Measurements from ENCODE around the gene GLYR1. TPM values are rescaled to one million over a fixed set of nuclear protein-coding genes. Genes with fewer than 3 reads are reported as not detected.

Gene GLYR1
- total RNA-seq, 1 donor from 2014 or later: 51.6 TPM

DNA sequence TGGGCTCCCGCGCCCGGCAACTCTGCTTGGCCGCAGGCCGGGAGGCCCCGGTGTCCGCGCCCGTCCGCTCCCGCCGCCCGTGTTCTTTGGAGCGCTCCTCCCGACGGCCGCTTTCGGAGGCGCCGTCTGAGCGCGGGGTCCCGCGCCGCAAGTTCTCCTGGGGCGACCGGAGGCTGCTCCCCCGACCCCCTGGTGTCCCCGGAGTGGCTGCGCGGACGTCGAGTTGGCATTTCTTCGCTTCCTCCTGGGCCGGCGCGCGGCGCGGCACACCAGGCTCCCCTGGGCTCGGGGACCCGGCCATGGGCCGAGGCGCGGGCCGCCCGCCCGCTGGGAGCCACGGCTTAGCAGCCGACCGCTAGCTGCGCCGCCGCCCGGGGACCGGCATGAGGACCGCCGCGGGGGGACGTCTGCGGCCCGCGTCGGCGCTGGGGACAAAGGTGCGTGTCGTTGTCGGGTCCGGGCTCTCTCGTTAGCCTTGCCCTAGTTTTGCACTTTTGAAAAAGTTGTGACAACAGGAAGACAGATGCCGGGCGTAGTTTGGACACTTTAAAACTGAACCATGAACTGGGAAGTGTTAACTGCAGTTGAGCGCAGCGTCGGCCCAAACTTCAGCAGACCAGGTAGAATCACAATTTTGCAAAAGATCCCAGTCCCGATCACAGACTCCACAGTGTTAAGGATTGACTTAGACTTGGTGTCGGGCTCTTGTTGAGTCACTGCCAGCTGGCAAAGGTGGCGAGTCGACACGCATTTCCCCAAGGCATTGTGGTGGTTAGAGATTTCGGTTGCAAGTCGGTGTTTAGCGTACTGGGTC is 893 bp upstream of the GLYR1 start:
- Histone ChIP-seq H3K4me1 (peaks cover 65% of the 10 kb centered on the region), H3K9me3 (no peaks in the 10 kb centered on the region), H3K36me3 (peaks cover 0 to 21% of the 10 kb centered on the region in 2 donors), H3K4me3 (peak overlapping the region; percentile 68 to 70), H3K27ac (peak overlapping the region; percentile 81), H3K27me3 (no peaks in the 10 kb centered on the region)
- intact Hi-C loops (cut with DNase I): loop anchor here (2.0 kb wide), 1 partner anchor 109 kb away; no protein-coding TSS in a partner anchor
- DNase-seq (ENCODE audit: extremely low spot score in 2 of 2): peak in 1 of 2 donors; percentile 87
- TF ChIP-seq, protein P1, sequence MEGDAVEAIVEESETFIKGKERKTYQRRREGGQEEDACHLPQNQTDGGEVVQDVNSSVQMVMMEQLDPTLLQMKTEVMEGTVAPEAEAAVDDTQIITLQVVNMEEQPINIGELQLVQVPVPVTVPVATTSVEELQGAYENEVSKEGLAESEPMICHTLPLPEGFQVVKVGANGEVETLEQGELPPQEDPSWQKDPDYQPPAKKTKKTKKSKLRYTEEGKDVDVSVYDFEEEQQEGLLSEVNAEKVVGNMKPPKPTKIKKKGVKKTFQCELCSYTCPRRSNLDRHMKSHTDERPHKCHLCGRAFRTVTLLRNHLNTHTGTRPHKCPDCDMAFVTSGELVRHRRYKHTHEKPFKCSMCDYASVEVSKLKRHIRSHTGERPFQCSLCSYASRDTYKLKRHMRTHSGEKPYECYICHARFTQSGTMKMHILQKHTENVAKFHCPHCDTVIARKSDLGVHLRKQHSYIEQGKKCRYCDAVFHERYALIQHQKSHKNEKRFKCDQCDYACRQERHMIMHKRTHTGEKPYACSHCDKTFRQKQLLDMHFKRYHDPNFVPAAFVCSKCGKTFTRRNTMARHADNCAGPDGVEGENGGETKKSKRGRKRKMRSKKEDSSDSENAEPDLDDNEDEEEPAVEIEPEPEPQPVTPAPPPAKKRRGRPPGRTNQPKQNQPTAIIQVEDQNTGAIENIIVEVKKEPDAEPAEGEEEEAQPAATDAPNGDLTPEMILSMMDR (IDR thresholded peaks at IDR 0.05): no peak
- TF ChIP-seq POLR2AphosphoS5 (IDR thresholded peaks at IDR 0.05; ENCODE audit: insufficient read depth in 1 of 2, low read depth in 1 of 2): no peak
- TF ChIP-seq POLR2A (IDR thresholded peaks at IDR 0.05): no peak

DNA sequence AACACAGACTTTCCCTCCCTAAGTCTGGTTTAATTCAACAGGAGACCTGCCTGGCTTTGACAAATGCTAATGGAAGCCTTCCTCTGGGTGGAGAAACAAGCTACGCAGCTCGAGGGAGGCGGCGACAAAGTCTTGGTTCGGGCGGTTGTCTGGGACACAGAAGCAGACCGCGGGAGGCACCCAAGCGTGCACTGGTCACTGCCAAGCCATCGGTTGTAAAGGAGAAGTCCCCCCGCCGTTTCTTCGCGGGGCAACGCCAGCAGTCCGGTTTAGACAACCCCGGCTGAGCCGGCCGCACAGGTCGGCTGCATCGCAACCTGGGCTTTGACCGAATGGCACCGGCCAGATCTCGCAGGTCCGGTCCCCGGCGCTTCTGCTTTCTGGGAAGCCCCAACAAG is 586 bp downstream of the GLYR1 start:
- Histone ChIP-seq H3K27ac (peak overlapping the region; percentile 81), H3K9me3 (no peaks in the 10 kb centered on the region), H3K4me1 (peaks cover 50% of the 10 kb centered on the region), H3K36me3 (peaks cover 0 to 36% of the 10 kb centered on the region in 2 donors), H3K4me3 (peak overlapping the region; percentile 68 to 70), H3K27me3 (no peaks in the 10 kb centered on the region)
- TF ChIP-seq, protein P1 (IDR thresholded peaks at IDR 0.05): no peak
- TF ChIP-seq POLR2A (IDR thresholded peaks at IDR 0.05) (no peak), POLR2AphosphoS5 (IDR thresholded peaks at IDR 0.05; ENCODE audit: insufficient read depth in 1 of 2, low read depth in 1 of 2) (no peak)
- DNase-seq (ENCODE audit: extremely low spot score in 2 of 2): no peak
- intact Hi-C loops (cut with DNase I): loop anchor here (2.0 kb wide), 1 partner anchor 110 kb away; no protein-coding TSS in a partner anchor

DNA sequence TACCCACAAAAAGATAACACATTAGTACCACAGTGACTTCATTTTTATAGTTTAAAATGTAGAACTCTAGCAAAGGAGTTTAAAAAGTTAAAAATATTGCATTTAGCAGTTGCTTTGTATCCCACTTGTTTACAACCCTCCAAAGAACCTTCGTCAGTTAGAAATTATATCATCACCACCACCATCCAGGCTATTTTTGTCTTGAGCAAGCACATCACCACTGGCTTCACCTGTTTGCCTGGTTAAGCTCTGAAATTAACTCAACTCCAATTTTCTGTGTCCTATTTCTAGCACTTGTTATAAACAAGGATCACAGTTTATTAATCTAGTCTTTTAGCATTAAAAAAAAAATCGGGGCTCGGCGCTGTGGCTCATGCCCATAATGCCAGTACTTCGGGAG is 6.1 kb downstream of the GLYR1 start:
- Histone ChIP-seq H3K4me1 (peaks cover 12% of the 10 kb centered on the region), H3K36me3 (peaks cover 0 to 71% of the 10 kb centered on the region in 2 donors), H3K9me3 (no peaks in the 10 kb centered on the region), H3K27ac (no peak overlapping the region), H3K27me3 (no peaks in the 10 kb centered on the region), H3K4me3 (no peak overlapping the region)
- no peak for DNase-seq (ENCODE audit: extremely low spot score in 2 of 2)
- TF ChIP-seq POLR2AphosphoS5 (IDR thresholded peaks at IDR 0.05; ENCODE audit: insufficient read depth in 1 of 2, low read depth in 1 of 2) (no peak), POLR2A (IDR thresholded peaks at IDR 0.05) (no peak)
- TF ChIP-seq, protein P1 (IDR thresholded peaks at IDR 0.05): no peak
- intact Hi-C loops (cut with DNase I): no loop called here

DNA sequence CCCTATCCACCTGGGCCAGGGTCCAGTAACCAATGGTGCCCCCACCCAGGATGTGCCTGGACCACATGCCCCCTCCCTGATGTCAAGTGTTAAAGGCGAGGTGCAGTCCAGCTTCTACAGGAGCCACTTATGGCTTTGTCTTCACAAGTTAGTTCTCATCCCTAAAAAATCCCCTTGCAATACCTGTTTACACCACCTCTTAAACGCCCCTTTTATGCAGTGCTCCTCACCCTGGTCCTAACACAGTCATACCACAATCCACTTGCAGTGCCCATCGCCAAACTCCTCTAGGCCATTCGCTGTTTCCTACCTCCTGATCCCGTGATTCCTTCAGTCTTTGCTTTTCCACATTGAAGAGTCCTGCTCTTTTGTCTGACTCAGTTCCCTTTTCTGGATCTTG is 7.1 kb downstream of the GLYR1 start:
- Histone ChIP-seq H3K4me1 (peaks cover 2% of the 10 kb centered on the region), H3K27me3 (no peaks in the 10 kb centered on the region), H3K27ac (no peak overlapping the region), H3K36me3 (peaks cover 0 to 73% of the 10 kb centered on the region in 2 donors), H3K9me3 (no peaks in the 10 kb centered on the region), H3K4me3 (no peak overlapping the region)
- TF ChIP-seq, protein P1 (IDR thresholded peaks at IDR 0.05): no peak
- no peak for DNase-seq (ENCODE audit: extremely low spot score in 2 of 2)
- intact Hi-C loops (cut with DNase I): no loop called here

All from vagina (tissue), 2 donors.